ENCODE measurements around the gene TAB2.

TAB2 gene

GRCh38 chr6:149380523-149380922 lies 63.0 kb downstream of the TAB2 start:
- no peak for DNase-seq

- no peak for DNase-seq
Observed at GRCh38 chr6:149383371-149383770, 65.9 kb downstream of the TAB2 start.

- DNase-seq: no peak
Observed at GRCh38 chr6:149384464-149384863, 67.0 kb downstream of the TAB2 start.

GRCh38 chr6:149385998-149386646 lies 68.6 kb downstream of the TAB2 start:
- no peak for DNase-seq

- DNase-seq: no peak
Observed at GRCh38 chr6:149387779-149388512, 70.4 kb downstream of the TAB2 start.

GRCh38 chr6:149389509-149390297 lies 72.2 kb downstream of the TAB2 start:
- no peak for DNase-seq

- DNase-seq: no peak
Observed at GRCh38 chr6:149392093-149392492, 74.6 kb downstream of the TAB2 start.

GRCh38 chr6:149392535-149392934 lies 75.0 kb downstream of the TAB2 start:
- no peak for DNase-seq

GRCh38 chr6:149393002-149393679 lies 75.6 kb downstream of the TAB2 start:
- no peak for DNase-seq

- DNase-seq: no peak
Observed at GRCh38 chr6:149395185-149395584, 77.7 kb downstream of the TAB2 start.

- DNase-seq: no peak
Observed at GRCh38 chr6:149397384-149397783, 79.9 kb downstream of the TAB2 start.

- no peak for DNase-seq
Observed at GRCh38 chr6:149400050-149400449, 82.5 kb downstream of the TAB2 start, which contains the start of gene SUMO4. SUMO4 (plus strand) TSS chr6:149400262; CDS start chr6:149400392, 130 bp downstream.

- no peak for DNase-seq
Observed at GRCh38 chr6:149403534-149403933, 86.0 kb downstream of the TAB2 start.

- no peak for DNase-seq
Observed at GRCh38 chr6:149405823-149406765, 88.6 kb downstream of the TAB2 start.

GRCh38 chr6:149409617-149410016 lies 92.1 kb downstream of the TAB2 start:
- no peak for DNase-seq

- no peak for DNase-seq
Observed at GRCh38 chr6:149410557-149410956, 93.0 kb downstream of the TAB2 start.

GRCh38 chr6:149414009-149414408 lies 96.5 kb downstream of the TAB2 start:
- DNase-seq: no peak

- DNase-seq: no peak
Observed at GRCh38 chr6:149414821-149415220, 97.3 kb downstream of the TAB2 start.

- DNase-seq: no peak
Observed at GRCh38 chr6:149419696-149420404, 102.3 kb downstream of the TAB2 start.

- DNase-seq: no peak
Observed at GRCh38 chr6:149421132-149421531, 103.6 kb downstream of the TAB2 start.

- DNase-seq: no peak
Observed at GRCh38 chr6:149422581-149422980, 105.1 kb downstream of the TAB2 start.

Data from midbrain (tissue), 1 donor.